BE2C (cell line): ENCODE measurements around the gene TSPAN3.

Experiments
- DNase-seq: peaks from one replicate; pipeline ENCODE4 v3.0.0-alpha.2; 2020
- H3K27me3 ChIP-seq: fragments of 250-450 bp; sonication (Bioruptor Pico); 2 replicates; pipeline ENCODE4 v1.5.1; 2020; ENCODE audit warnings: mild to moderate bottlenecking
- H3K36me3 ChIP-seq: fragments of 250-450 bp; sonication (Bioruptor Pico); 2 replicates; pipeline ENCODE4 v1.5.1; 2020; ENCODE audit warnings: mild to moderate bottlenecking
- H3K4me1 ChIP-seq: fragments of 250-450 bp; sonication (Bioruptor Pico); 2 replicates; pipeline ENCODE4 v1.5.1; 2020
- H3K4me3 ChIP-seq: 2 replicates; pipeline ENCODE4 v1.5.1; 2011; ENCODE audit warnings: low read depth, low read length
- H3K9me3 ChIP-seq: fragments of 250-450 bp; sonication (Bioruptor Pico); 2 replicates; pipeline ENCODE4 v1.5.1; 2020
- TF ChIP-seq, protein P1 (sequence below): IDR thresholded peaks from 2 replicates; pipeline ENCODE4 v1.5.1; 2012; ENCODE audit warnings: mild to moderate bottlenecking, low read depth, low read length

Gene TSPAN3

DNA sequence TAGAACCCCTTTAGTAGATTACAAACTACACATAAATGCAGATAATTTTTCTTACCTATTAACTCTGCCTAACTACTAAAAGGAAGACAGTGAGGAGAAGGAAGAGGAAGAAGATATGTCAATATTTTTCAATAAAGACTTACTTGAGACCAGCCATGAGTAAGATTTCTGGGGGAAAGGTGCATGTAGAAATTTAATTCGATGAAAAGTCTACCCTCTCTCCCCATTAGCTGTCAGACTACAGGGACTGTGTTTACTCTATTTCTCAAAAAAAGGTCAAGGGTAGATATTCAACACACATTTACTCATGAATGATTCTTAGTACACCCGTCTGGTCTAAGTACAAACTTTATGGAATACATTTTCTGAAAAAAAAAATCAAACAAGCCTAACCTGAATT lies 6.8 kb downstream of the TSPAN3 start:
- Histone ChIP-seq H3K9me3 (no peaks in the 10 kb centered on the region), H3K36me3 (peaks cover 25% of the 10 kb centered on the region), H3K4me1 (peaks cover 13% of the 10 kb centered on the region), H3K4me3 (no peak overlapping the region), H3K27me3 (no peaks in the 10 kb centered on the region)
- TF ChIP-seq, protein P1, sequence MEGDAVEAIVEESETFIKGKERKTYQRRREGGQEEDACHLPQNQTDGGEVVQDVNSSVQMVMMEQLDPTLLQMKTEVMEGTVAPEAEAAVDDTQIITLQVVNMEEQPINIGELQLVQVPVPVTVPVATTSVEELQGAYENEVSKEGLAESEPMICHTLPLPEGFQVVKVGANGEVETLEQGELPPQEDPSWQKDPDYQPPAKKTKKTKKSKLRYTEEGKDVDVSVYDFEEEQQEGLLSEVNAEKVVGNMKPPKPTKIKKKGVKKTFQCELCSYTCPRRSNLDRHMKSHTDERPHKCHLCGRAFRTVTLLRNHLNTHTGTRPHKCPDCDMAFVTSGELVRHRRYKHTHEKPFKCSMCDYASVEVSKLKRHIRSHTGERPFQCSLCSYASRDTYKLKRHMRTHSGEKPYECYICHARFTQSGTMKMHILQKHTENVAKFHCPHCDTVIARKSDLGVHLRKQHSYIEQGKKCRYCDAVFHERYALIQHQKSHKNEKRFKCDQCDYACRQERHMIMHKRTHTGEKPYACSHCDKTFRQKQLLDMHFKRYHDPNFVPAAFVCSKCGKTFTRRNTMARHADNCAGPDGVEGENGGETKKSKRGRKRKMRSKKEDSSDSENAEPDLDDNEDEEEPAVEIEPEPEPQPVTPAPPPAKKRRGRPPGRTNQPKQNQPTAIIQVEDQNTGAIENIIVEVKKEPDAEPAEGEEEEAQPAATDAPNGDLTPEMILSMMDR: no peak
- DNase-seq: no peak

- H3K4me3 ChIP-seq: no peak overlapping the region
- H3K4me1 ChIP-seq: peaks cover 13% of the 10 kb centered on the region
- no peak for DNase-seq
- H3K27me3 ChIP-seq: no peaks in the 10 kb centered on the region
- TF ChIP-seq, protein P1: no peak
- no peaks in the 10 kb centered on the region for H3K9me3 ChIP-seq
- peaks cover 20% of the 10 kb centered on the region; the same call in 1 of the 2 replicates for H3K36me3 ChIP-seq
Observed at GRCh38 chr15:77063249-77063648, 7.7 kb downstream of the TSPAN3 start.

GRCh38 chr15:77060546-77060945 lies 10.4 kb downstream of the TSPAN3 start:
- Histone ChIP-seq H3K36me3 (peaks cover 11% of the 10 kb centered on the region), H3K27me3 (no peaks in the 10 kb centered on the region), H3K9me3 (no peaks in the 10 kb centered on the region), H3K4me3 (no peak overlapping the region), H3K4me1 (peaks cover 8% of the 10 kb centered on the region)
- TF ChIP-seq, protein P1: no peak
- DNase-seq: no peak

DNA sequence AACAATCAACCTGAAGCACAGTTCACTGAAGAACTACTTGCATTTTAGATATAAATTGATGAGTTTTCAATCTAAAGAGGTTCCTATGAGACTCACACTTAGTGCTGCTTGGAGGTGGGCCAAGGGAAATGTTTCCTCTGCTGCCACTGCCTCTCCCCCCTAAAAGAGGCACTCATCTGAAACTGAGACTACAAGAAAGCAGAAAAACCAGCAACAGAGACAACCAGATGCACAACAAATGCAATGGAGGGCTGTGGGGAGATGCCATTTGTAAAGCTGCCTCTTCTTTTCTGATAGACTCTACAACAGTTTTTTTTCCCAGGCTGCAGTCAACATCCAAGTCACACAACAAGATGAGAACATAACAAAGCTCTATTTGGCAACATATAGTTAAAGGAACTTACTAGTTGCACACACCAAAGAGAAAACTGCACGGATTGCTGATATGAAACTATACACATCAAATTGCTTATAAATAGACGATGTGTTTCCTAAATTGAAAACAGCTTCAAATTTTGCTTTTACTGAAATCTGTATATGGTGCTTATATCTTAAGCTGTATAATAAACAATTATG lies 11.0 kb downstream of the TSPAN3 start:
- Histone ChIP-seq H3K4me1 (peaks cover 8% of the 10 kb centered on the region), H3K27me3 (no peaks in the 10 kb centered on the region), H3K9me3 (no peaks in the 10 kb centered on the region), H3K36me3 (peaks cover 14% of the 10 kb centered on the region), H3K4me3 (no peak overlapping the region)
- DNase-seq: peak; percentile 18
- TF ChIP-seq, protein P1: no peak

GRCh38 chr15:77058468-77058867 lies 12.4 kb downstream of the TSPAN3 start:
- Histone ChIP-seq H3K4me1 (peaks cover 8% of the 10 kb centered on the region), H3K9me3 (no peaks in the 10 kb centered on the region), H3K36me3 (peaks cover 20% of the 10 kb centered on the region), H3K4me3 (no peak overlapping the region), H3K27me3 (no peaks in the 10 kb centered on the region)
- TF ChIP-seq, protein P1: no peak
- no peak for DNase-seq

- TF ChIP-seq, protein P1: no peak
- no peak for DNase-seq
- H3K4me1 ChIP-seq: peaks cover 8% of the 10 kb centered on the region
- no peak overlapping the region for H3K4me3 ChIP-seq
- H3K9me3 ChIP-seq: no peaks in the 10 kb centered on the region
- peaks cover 26% of the 10 kb centered on the region for H3K36me3 ChIP-seq
- no peaks in the 10 kb centered on the region for H3K27me3 ChIP-seq
Observed at GRCh38 chr15:77057685-77058084, 13.2 kb downstream of the TSPAN3 start.
